Smooth muscle cell of trachea (primary cell): ENCODE data around the gene ZNF322. TPM values are rescaled to one million over a fixed set of nuclear protein-coding genes. Genes with fewer than 3 reads are reported as not detected.

Source experiments
- total RNA-seq: library from RNA; depleted of rRNA; stranded (reverse); fragments of >200 nt; gene quantifications from 2 replicates; pipeline ENCODE4 v1.2.1, GENCODE V29; 2014

ZNF322 gene, protein sequence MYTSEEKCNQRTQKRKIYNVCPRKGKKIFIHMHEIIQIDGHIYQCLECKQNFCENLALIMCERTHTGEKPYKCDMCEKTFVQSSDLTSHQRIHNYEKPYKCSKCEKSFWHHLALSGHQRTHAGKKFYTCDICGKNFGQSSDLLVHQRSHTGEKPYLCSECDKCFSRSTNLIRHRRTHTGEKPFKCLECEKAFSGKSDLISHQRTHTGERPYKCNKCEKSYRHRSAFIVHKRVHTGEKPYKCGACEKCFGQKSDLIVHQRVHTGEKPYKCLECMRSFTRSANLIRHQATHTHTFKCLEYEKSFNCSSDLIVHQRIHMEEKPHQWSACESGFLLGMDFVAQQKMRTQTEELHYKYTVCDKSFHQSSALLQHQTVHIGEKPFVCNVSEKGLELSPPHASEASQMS
- total RNA-seq: 16.4 and 17.2 TPM in 2 replicates

DNA sequence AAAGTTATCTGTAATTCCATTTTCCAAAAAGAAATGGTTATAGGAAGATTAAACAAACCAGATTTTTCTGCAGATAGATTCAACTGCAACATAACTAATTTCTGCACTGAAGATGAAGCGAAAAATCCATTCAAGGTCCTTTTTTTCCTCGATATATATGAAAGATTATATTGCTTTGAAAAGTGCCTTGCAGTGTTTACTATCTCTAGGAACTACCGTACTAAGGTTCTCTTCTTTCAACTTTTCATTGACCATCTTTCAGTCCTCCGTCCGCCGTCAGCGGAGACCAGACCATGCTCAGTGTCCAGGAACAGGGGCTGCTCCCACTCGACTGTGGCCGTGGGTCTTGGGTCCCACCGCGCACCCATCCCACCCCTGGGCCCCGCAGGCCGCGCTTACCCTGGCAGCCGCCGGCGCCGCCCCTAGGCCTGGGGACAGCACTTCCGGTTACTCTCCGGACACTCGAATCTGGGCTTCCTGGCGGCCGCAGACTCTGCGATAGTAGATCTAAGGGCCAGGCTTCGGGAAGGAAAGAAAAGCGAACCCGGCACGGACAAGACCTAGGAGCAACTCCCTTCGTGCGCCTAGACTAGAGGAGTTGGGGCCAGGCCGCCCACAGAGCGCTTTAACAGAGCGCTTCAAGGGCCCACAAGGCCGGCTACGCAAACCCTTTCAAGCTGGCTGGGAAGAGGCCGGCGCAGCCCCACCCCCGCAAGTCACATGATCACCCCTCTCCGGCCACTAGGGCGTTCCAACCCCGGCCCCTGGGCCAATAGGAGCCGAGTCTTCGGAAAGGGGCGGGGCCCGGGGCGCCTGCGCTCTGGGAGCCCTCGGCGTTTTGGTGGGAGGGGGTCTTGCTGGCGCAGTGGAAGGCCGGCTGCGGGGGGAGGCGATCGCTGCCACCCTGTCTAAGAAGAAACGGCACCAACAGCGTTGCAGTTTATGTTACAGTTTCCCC, at the start of gene ZNF322:
TSS of gene ZNF322 (minus strand) at position 705 of the 958 bp plus-strand sequence. CDS start 21,193 bp downstream, outside the sequence.

GRCh38 chr6:26596579-26597388, 62.8 kb downstream of the ZNF322 start, which contains the start of gene ABT1:
Gene ABT1, plus strand, starts transcription at chr6:26596953. Its CDS starts 30 bp downstream, at chr6:26596983.

Other genes with a start within 250 kb of the ZNF322 start
- 27.9 and 38.2 TPM in 2 replicates for gene BTN3A3, start 219.2 kb downstream of the ZNF322 start, total RNA-seq
- 7.3 and 10.2 TPM in 2 replicates for gene BTN2A1, start 201.8 kb downstream of the ZNF322 start, total RNA-seq
- not detected in 2 replicates for gene BTN1A1, start 159.4 kb downstream of the ZNF322 start, total RNA-seq
- gene HMGN4, start 121.4 kb downstream of the ZNF322 start, total RNA-seq: 79.7 and 106 TPM in 2 replicates
- gene ABT1, start 62.8 kb downstream of the ZNF322 start, total RNA-seq: 10.6 and 11.8 TPM in 2 replicates